Eye (tissue), 1 donor: Measurements from ENCODE around the gene SPATS1.
A peak's percentile ranks its signal among the peaks of the same experiment; 100 is the strongest.

Experiments used
- DNase-seq: peaks from one replicate; pipeline ENCODE4 v3.0.0-alpha.2; 2015

The SPATS1 gene

GRCh38 chr6:44342489-44342888 is at the start of gene SPATS1:
Gene SPATS1, plus strand, starts transcription at chr6:44342650. Its CDS starts 446 bp downstream, at chr6:44343096.
- DNase-seq = peak; percentile 70

GRCh38 chr6:44292661-44293365 is 49.6 kb upstream of the SPATS1 start:
- DNase-seq = no peak

GRCh38 chr6:44294832-44295791 is 47.3 kb upstream of the SPATS1 start:
- no peak for DNase-seq

GRCh38 chr6:44297063-44298038 is 45.1 kb upstream of the SPATS1 start:
- peak; percentile 85 for DNase-seq

GRCh38 chr6:44298055-44298803 is 44.2 kb upstream of the SPATS1 start:
- no peak for DNase-seq

- no peak for DNase-seq
Observed at GRCh38 chr6:44298864-44299263, 43.6 kb upstream of the SPATS1 start.

GRCh38 chr6:44300292-44300823 is 42.1 kb upstream of the SPATS1 start:
- no peak for DNase-seq

GRCh38 chr6:44301106-44301505 is 41.3 kb upstream of the SPATS1 start:
- no peak for DNase-seq

GRCh38 chr6:44301782-44302564 is 40.5 kb upstream of the SPATS1 start:
- DNase-seq = no peak

GRCh38 chr6:44302856-44303255 is 39.6 kb upstream of the SPATS1 start:
- DNase-seq = no peak

- no peak for DNase-seq
Observed at GRCh38 chr6:44303842-44304241, 38.6 kb upstream of the SPATS1 start.

GRCh38 chr6:44304282-44305199 is 37.9 kb upstream of the SPATS1 start:
- peak; percentile 46 for DNase-seq

GRCh38 chr6:44305200-44305725 is 37.2 kb upstream of the SPATS1 start:
- DNase-seq = no peak

- no peak for DNase-seq
Observed at GRCh38 chr6:44306710-44307109, 35.7 kb upstream of the SPATS1 start.

- DNase-seq = no peak
Observed at GRCh38 chr6:44307217-44307616, 35.2 kb upstream of the SPATS1 start.

- DNase-seq = no peak
Observed at GRCh38 chr6:44309092-44309491, 33.4 kb upstream of the SPATS1 start.

GRCh38 chr6:44309631-44310030 is 32.8 kb upstream of the SPATS1 start:
- no peak for DNase-seq

- no peak for DNase-seq
Observed at GRCh38 chr6:44310241-44310640, 32.2 kb upstream of the SPATS1 start.

- DNase-seq = no peak
Observed at GRCh38 chr6:44311304-44311703, 31.1 kb upstream of the SPATS1 start.
